HL-60 (cell line): ENCODE measurements around the gene PGP.
A peak's percentile ranks its signal among the peaks of the same experiment; 100 is the strongest.

Experiments
- DNase-seq, 2 experiments: peaks; one replicate each; pipeline ENCODE4 v3.0.0-alpha.2; 2010 to 2020; ENCODE audit warnings: low read depth in 1 of 2, low spot score in 1 of 2
- H3K27ac ChIP-seq: fragments of 250-450 bp; sonication (Bioruptor Pico); replicated peaks from 2 replicates; pipeline ENCODE4 v1.5.1; 2020; ENCODE audit warnings: mild to moderate bottlenecking, moderate library complexity
- H3K27me3 ChIP-seq: fragments of 250-450 bp; sonication (Bioruptor Pico); 2 replicates; pipeline ENCODE4 v1.5.1; 2021; ENCODE audit warnings: mild to moderate bottlenecking, moderate library complexity; ENCODE audit not compliant: insufficient read depth, poor library complexity, severe bottlenecking
- H3K4me3 ChIP-seq: replicated peaks from 2 replicates; pipeline ENCODE4 v1.5.1; 2011; ENCODE audit warnings: mild to moderate bottlenecking, control low read depth, low read length; ENCODE audit not compliant: insufficient read depth
- GABPA ChIP-seq: IDR thresholded peaks from 2 replicates; pipeline ENCODE4 v1.6.1; 2012; ENCODE audit warnings: low read depth
- POLR2AphosphoS5 ChIP-seq: IDR thresholded peaks from 2 replicates; pipeline ENCODE4 v1.6.1; 2012; ENCODE audit warnings: low read depth
- SPI1 ChIP-seq: IDR thresholded peaks from 2 replicates; pipeline ENCODE4 v1.6.1; 2012; ENCODE audit warnings: low read depth, mild to moderate bottlenecking, borderline replicate concordance
- TF ChIP-seq, protein P1 (sequence below): IDR thresholded peaks from 2 replicates; pipeline ENCODE4 v1.6.1; 2012; ENCODE audit warnings: low read depth; ENCODE audit not compliant: insufficient replicate concordance
- TF ChIP-seq, protein P2 (sequence below): IDR thresholded peaks from one replicate; pipeline ENCODE4 v1.5.1; 2011; ENCODE audit warnings: low read length, control low read depth, inconsistent platforms; ENCODE audit not compliant: insufficient read depth

The PGP gene

DNA sequence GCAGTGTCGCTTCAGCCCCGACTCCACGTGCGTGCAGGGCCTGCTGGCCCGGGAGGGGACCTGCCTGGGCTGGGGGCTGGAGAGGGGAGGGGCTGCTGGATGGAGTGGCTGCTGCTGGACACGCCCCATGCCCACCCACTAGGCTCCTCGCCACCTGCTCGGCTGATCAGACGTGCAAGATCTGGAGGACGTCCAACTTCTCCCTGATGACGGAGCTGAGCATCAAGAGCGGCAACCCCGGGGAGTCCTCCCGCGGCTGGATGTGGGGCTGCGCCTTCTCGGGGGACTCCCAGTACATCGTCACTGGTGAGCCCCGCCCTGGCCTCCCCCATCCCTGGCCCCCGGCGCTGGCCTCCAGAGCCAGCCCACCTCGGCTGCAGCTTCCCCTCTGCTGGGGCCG lies 6.3 kb downstream of the PGP start:
- DNase-seq: no peak
- TF ChIP-seq GABPA: no peak
- TF ChIP-seq, protein P1, sequence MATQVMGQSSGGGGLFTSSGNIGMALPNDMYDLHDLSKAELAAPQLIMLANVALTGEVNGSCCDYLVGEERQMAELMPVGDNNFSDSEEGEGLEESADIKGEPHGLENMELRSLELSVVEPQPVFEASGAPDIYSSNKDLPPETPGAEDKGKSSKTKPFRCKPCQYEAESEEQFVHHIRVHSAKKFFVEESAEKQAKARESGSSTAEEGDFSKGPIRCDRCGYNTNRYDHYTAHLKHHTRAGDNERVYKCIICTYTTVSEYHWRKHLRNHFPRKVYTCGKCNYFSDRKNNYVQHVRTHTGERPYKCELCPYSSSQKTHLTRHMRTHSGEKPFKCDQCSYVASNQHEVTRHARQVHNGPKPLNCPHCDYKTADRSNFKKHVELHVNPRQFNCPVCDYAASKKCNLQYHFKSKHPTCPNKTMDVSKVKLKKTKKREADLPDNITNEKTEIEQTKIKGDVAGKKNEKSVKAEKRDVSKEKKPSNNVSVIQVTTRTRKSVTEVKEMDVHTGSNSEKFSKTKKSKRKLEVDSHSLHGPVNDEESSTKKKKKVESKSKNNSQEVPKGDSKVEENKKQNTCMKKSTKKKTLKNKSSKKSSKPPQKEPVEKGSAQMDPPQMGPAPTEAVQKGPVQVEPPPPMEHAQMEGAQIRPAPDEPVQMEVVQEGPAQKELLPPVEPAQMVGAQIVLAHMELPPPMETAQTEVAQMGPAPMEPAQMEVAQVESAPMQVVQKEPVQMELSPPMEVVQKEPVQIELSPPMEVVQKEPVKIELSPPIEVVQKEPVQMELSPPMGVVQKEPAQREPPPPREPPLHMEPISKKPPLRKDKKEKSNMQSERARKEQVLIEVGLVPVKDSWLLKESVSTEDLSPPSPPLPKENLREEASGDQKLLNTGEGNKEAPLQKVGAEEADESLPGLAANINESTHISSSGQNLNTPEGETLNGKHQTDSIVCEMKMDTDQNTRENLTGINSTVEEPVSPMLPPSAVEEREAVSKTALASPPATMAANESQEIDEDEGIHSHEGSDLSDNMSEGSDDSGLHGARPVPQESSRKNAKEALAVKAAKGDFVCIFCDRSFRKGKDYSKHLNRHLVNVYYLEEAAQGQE: no peak
- TF ChIP-seq, protein P2, sequence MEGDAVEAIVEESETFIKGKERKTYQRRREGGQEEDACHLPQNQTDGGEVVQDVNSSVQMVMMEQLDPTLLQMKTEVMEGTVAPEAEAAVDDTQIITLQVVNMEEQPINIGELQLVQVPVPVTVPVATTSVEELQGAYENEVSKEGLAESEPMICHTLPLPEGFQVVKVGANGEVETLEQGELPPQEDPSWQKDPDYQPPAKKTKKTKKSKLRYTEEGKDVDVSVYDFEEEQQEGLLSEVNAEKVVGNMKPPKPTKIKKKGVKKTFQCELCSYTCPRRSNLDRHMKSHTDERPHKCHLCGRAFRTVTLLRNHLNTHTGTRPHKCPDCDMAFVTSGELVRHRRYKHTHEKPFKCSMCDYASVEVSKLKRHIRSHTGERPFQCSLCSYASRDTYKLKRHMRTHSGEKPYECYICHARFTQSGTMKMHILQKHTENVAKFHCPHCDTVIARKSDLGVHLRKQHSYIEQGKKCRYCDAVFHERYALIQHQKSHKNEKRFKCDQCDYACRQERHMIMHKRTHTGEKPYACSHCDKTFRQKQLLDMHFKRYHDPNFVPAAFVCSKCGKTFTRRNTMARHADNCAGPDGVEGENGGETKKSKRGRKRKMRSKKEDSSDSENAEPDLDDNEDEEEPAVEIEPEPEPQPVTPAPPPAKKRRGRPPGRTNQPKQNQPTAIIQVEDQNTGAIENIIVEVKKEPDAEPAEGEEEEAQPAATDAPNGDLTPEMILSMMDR: no peak
- no peak for TF ChIP-seq POLR2AphosphoS5
- TF ChIP-seq SPI1: no peak
- Histone ChIP-seq H3K27ac (no peak overlapping the region), H3K27me3 (no peaks in the 10 kb centered on the region), H3K4me3 (no peak overlapping the region)

DNA sequence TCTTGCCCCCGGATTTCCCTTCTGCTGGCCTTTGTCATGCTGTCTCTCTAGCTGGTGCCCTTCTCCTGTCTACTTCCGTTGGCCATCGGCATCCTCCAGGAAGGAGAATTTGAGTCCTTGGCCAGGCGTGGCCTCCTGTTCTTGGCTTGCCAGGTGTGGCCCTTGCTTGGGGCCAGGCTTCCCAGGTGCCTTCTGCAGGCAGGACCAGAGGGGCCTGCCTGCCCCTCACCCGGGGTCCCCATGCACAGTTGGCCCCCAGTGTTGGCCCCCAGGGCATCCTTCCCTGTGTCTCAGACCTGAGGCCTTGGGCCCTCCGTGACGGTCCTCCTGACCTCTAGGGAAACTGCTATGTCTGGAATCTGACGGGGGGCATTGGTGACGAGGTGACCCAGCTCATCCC lies 6.8 kb downstream of the PGP start:
- H3K27ac ChIP-seq: no peak overlapping the region
- no peak overlapping the region for H3K4me3 ChIP-seq
- TF ChIP-seq GABPA (no peak), POLR2AphosphoS5 (no peak), SPI1 (no peak)
- TF ChIP-seq, protein P1: no peak
- TF ChIP-seq, protein P2: no peak
- no peaks in the 10 kb centered on the region for H3K27me3 ChIP-seq
- no peak for DNase-seq

DNA sequence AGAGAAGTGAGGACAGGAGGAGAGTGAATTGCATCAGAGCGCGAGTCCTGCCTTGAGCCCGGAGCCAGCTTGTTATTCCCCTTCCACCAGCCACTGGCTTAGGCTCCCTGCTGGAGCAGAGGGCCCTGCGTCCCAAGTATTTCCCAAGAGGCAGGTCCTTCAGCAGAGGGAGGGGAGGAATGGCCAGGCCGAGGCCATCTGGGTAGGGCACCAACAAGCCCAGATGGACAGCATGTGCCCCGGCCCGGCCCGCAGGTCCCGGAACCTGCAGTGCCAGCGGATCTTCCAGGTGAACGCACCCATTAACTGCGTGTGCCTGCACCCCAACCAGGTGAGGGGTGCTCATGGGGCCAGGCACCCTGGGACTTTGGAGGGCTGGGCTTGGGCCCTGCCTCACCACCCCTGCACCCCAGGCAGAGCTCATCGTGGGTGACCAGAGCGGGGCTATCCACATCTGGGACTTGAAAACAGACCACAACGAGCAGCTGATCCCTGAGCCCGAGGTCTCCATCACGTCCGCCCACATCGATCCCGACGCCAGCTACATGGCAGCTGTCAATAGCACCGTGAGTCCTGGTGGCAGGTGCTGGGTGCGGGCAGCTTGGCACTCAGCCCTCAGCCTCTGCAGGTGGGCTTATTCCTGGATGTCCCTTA lies 7.7 kb downstream of the PGP start:
- TF ChIP-seq SPI1 (no peak), POLR2AphosphoS5 (0 out of 2 replicates have a peak, but pooled peaks have one; percentile 16)
- peak overlapping the region; percentile 80 for H3K4me3 ChIP-seq
- H3K27me3 ChIP-seq: no peaks in the 10 kb centered on the region
- peak overlapping the region; percentile 97 for H3K27ac ChIP-seq
- peak; percentile 77 to 80 for DNase-seq

DNA sequence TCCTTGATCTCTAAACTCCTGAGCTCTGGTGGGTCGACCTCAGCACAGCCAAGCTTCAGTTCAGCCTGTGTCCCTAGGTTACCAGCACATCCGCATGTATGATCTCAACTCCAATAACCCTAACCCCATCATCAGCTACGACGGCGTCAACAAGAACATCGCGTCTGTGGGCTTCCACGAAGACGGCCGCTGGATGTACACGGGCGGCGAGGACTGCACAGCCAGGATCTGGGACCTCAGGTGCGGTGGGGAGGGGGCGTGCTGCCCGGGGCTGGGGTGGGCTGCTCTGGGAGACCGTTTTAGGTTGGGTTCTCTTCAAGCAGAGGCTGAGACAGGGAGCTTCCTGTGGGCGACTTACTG lies 8.2 kb downstream of the PGP start:
- TF ChIP-seq POLR2AphosphoS5 (no peak), GABPA (no peak), SPI1 (no peak)
- TF ChIP-seq, protein P2: no peak
- TF ChIP-seq, protein P1: no peak
- peak overlapping the region; percentile 97 for H3K27ac ChIP-seq
- H3K4me3 ChIP-seq: peak overlapping the region; percentile 80
- peak in 1 of 2 experiments; percentile 14 for DNase-seq
- H3K27me3 ChIP-seq: no peaks in the 10 kb centered on the region
